ACC112 (cell line): ENCODE results near the gene TP73.

ENCODE experiments used
- H2AFZ ChIP-seq: fragments of 200-600 bp; sonication (generic); one replicate; pipeline ENCODE4 v1.6.0; 2017; ENCODE audit warnings: antibody characterized with exemption, low read length; ENCODE audit not compliant: unreplicated experiment
- H3K27ac ChIP-seq: fragments of 200-600 bp; sonication (generic); 2 replicates; pipeline ENCODE4 v1.5.1; 2014; ENCODE audit warnings: low read depth, mild to moderate bottlenecking, antibody characterized with exemption, low read length, moderate library complexity
- H3K27me3 ChIP-seq: fragments of 200-600 bp; sonication (generic); 2 replicates; pipeline ENCODE4 v1.6.1; 2014; ENCODE audit warnings: mild to moderate bottlenecking, antibody characterized with exemption, low read length, moderate library complexity, mixed read lengths; ENCODE audit not compliant: insufficient read depth
- H3K36me3 ChIP-seq: fragments of 200-600 bp; sonication (generic); 2 replicates; pipeline ENCODE4 v1.6.1; 2016; ENCODE audit warnings: mild to moderate bottlenecking, antibody characterized with exemption, low read length, moderate library complexity, mixed read lengths; ENCODE audit not compliant: insufficient read depth
- H3K4me1 ChIP-seq: fragments of 200-600 bp; sonication (generic); one replicate; pipeline ENCODE4 v1.6.1; 2016; ENCODE audit warnings: low read length, mixed read lengths; ENCODE audit not compliant: insufficient read depth, unreplicated experiment, control insufficient read depth
- H3K4me3 ChIP-seq: fragments of 200-600 bp; sonication (generic); 2 replicates; pipeline ENCODE4 v1.5.1; 2014; ENCODE audit warnings: mild to moderate bottlenecking, low read depth, low read length
- H3K79me2 ChIP-seq: fragments of 200-600 bp; sonication (generic); one replicate; pipeline ENCODE4 v1.6.0; 2016; ENCODE audit warnings: low read length; ENCODE audit not compliant: control insufficient read depth, unreplicated experiment, insufficient read depth

Gene TP73

GRCh38 chr1:3668148-3668547, 15.8 kb downstream of the TP73 start:
- Histone ChIP-seq H3K36me3 (no peaks in the 10 kb centered on the region), H3K79me2 (no peaks in the 10 kb centered on the region), H3K4me1 (peaks cover 20% of the 10 kb centered on the region), H3K4me3 (no peak overlapping the region), H2AFZ (no peak overlapping the region), H3K27me3 (no peaks in the 10 kb centered on the region), H3K27ac (no peak overlapping the region)

- Histone ChIP-seq H3K79me2 (no peaks in the 10 kb centered on the region), H2AFZ (no peak overlapping the region)
Measured at GRCh38 chr1:3668585-3669300, 16.4 kb downstream of the TP73 start.

GRCh38 chr1:3669421-3669821, 17.1 kb downstream of the TP73 start:
- H2AFZ ChIP-seq = no peak overlapping the region
- H3K4me3 ChIP-seq = no peak overlapping the region
- no peaks in the 10 kb centered on the region for H3K27me3 ChIP-seq
- no peaks in the 10 kb centered on the region for H3K36me3 ChIP-seq
- peaks cover 20% of the 10 kb centered on the region for H3K4me1 ChIP-seq
- H3K27ac ChIP-seq = no peak overlapping the region
- no peaks in the 10 kb centered on the region for H3K79me2 ChIP-seq

More at GRCh38 chr1:3668585-3669300, 16.4 kb downstream of the TP73 start:
- Histone ChIP-seq H3K4me1 (peaks cover 20% of the 10 kb centered on the region), H3K36me3 (no peaks in the 10 kb centered on the region), H3K4me3 (no peak overlapping the region), H3K27ac (no peak overlapping the region), H3K27me3 (no peaks in the 10 kb centered on the region)

- Histone ChIP-seq H3K79me2 (no peaks in the 10 kb centered on the region), H3K27ac (no peak overlapping the region), H3K27me3 (no peaks in the 10 kb centered on the region), H3K4me1 (peaks cover 20% of the 10 kb centered on the region), H3K4me3 (no peak overlapping the region), H2AFZ (no peak overlapping the region), H3K36me3 (no peaks in the 10 kb centered on the region)
Measured at GRCh38 chr1:3669971-3670431, 17.7 kb downstream of the TP73 start.

- H2AFZ ChIP-seq = no peak overlapping the region
- peaks cover 20% of the 10 kb centered on the region for H3K4me1 ChIP-seq
- no peak overlapping the region for H3K27ac ChIP-seq
- no peaks in the 10 kb centered on the region for H3K36me3 ChIP-seq
- H3K4me3 ChIP-seq = no peak overlapping the region
- no peaks in the 10 kb centered on the region for H3K27me3 ChIP-seq
- no peaks in the 10 kb centered on the region for H3K79me2 ChIP-seq
Measured at GRCh38 chr1:3670823-3671265, 18.5 kb downstream of the TP73 start.

GRCh38 chr1:3671371-3672180, 19.3 kb downstream of the TP73 start:
- Histone ChIP-seq H3K4me3 (no peak overlapping the region), H3K36me3 (no peaks in the 10 kb centered on the region)

GRCh38 chr1:3672231-3672970, 20.1 kb downstream of the TP73 start:
- Histone ChIP-seq H3K4me3 (no peak overlapping the region), H3K27me3 (no peaks in the 10 kb centered on the region), H3K79me2 (no peaks in the 10 kb centered on the region), H2AFZ (no peak overlapping the region), H3K36me3 (no peaks in the 10 kb centered on the region), H3K27ac (no peak overlapping the region), H3K4me1 (peaks cover 9% of the 10 kb centered on the region)

More at GRCh38 chr1:3671371-3672180, 19.3 kb downstream of the TP73 start:
- no peak overlapping the region for H2AFZ ChIP-seq
- H3K27me3 ChIP-seq = no peaks in the 10 kb centered on the region
- H3K79me2 ChIP-seq = no peaks in the 10 kb centered on the region
- no peak overlapping the region for H3K27ac ChIP-seq
- H3K4me1 ChIP-seq = peaks cover 15% of the 10 kb centered on the region

GRCh38 chr1:3672971-3673361, 20.6 kb downstream of the TP73 start:
- no peaks in the 10 kb centered on the region for H3K27me3 ChIP-seq
- no peaks in the 10 kb centered on the region for H3K79me2 ChIP-seq
- peaks cover 9% of the 10 kb centered on the region for H3K4me1 ChIP-seq
- no peak overlapping the region for H3K4me3 ChIP-seq
- no peak overlapping the region for H2AFZ ChIP-seq
- H3K27ac ChIP-seq = no peak overlapping the region
- no peaks in the 10 kb centered on the region for H3K36me3 ChIP-seq

GRCh38 chr1:3673381-3674099, 21.2 kb downstream of the TP73 start:
- no peak overlapping the region for H3K4me3 ChIP-seq
- H3K27ac ChIP-seq = no peak overlapping the region
- no peaks in the 10 kb centered on the region for H3K36me3 ChIP-seq
- no peak overlapping the region for H2AFZ ChIP-seq
- H3K4me1 ChIP-seq = peaks cover 7% of the 10 kb centered on the region
- H3K27me3 ChIP-seq = no peaks in the 10 kb centered on the region
- no peaks in the 10 kb centered on the region for H3K79me2 ChIP-seq
